ENCODE data around the gene LOXL3.

The LOXL3 gene

GRCh38 chr2:74573747-74574562 lies 20.2 kb upstream of the LOXL3 start:
- TF ChIP-seq CTCF (IDR thresholded peaks at IDR 0.05; ENCODE audit: borderline replicate concordance, insufficient read depth, low read depth, low read length): no peak
- H3K4me3 ChIP-seq (ENCODE audit: low read depth, low read length): no peak overlapping the region

GRCh38 chr2:74572178-74572925 lies 18.6 kb upstream of the LOXL3 start:
- TF ChIP-seq CTCF (IDR thresholded peaks at IDR 0.05; ENCODE audit: borderline replicate concordance, insufficient read depth, low read depth, low read length): peak; percentile 60
- H3K4me3 ChIP-seq (ENCODE audit: low read depth, low read length): no peak overlapping the region

- no peak for TF ChIP-seq CTCF (IDR thresholded peaks at IDR 0.05; ENCODE audit: borderline replicate concordance, insufficient read depth, low read depth, low read length)
Measured at GRCh38 chr2:74571058-74571457, 17.3 kb upstream of the LOXL3 start.

GRCh38 chr2:74569686-74570085 lies 15.9 kb upstream of the LOXL3 start:
- no peak for TF ChIP-seq CTCF (IDR thresholded peaks at IDR 0.05; ENCODE audit: borderline replicate concordance, insufficient read depth, low read depth, low read length)
- H3K4me3 ChIP-seq (ENCODE audit: low read depth, low read length): no peak overlapping the region

More at GRCh38 chr2:74571058-74571457, 17.3 kb upstream of the LOXL3 start:
- no peak overlapping the region for H3K4me3 ChIP-seq (ENCODE audit: low read depth, low read length)

- H3K4me3 ChIP-seq (ENCODE audit: low read depth, low read length): no peak overlapping the region
- no peak for TF ChIP-seq CTCF (IDR thresholded peaks at IDR 0.05; ENCODE audit: borderline replicate concordance, insufficient read depth, low read depth, low read length)
Measured at GRCh38 chr2:74567881-74568280, 14.1 kb upstream of the LOXL3 start.

- no peak for TF ChIP-seq CTCF (IDR thresholded peaks at IDR 0.05; ENCODE audit: borderline replicate concordance, insufficient read depth, low read depth, low read length)
- no peak overlapping the region for H3K4me3 ChIP-seq (ENCODE audit: low read depth, low read length)
Measured at GRCh38 chr2:74566754-74567085, 13.0 kb upstream of the LOXL3 start.
